H9 (cell line): ENCODE data around the gene CACFD1. TPM values are rescaled to one million over a fixed set of nuclear protein-coding genes. Genes with fewer than 3 reads are reported as not detected.

ENCODE experiments used
- DNase-seq: peaks from one replicate; pipeline ENCODE4 v3.0.0-alpha.2; 2017
- H2AFZ ChIP-seq: one replicate; pipeline ENCODE4 v1.6.1; 2013; ENCODE audit warnings: mild to moderate bottlenecking, low read length, control low read depth, moderate library complexity
- H2AK5ac ChIP-seq: 2 replicates; pipeline ENCODE4 v1.6.1; 2013; ENCODE audit warnings: low read length, control low read depth, mixed read lengths; ENCODE audit not compliant: insufficient read length
- H2BK120ac ChIP-seq: one replicate; pipeline ENCODE4 v1.6.1; 2013; ENCODE audit warnings: low read depth, mild to moderate bottlenecking, low read length, control low read depth, inconsistent platforms; ENCODE audit not compliant: poor library complexity, severe bottlenecking
- H2BK12ac ChIP-seq: 2 replicates; pipeline ENCODE4 v1.6.1; 2013; ENCODE audit warnings: low read length, control low read depth, mixed read lengths, low read depth; ENCODE audit not compliant: insufficient read length
- H2BK15ac ChIP-seq: 2 replicates; pipeline ENCODE4 v1.6.1; 2013; ENCODE audit warnings: low read depth, low read length, control low read depth
- H2BK20ac ChIP-seq: one replicate; pipeline ENCODE4 v1.6.1; 2013; ENCODE audit warnings: low read depth, mild to moderate bottlenecking, low read length, control low read depth, inconsistent platforms; ENCODE audit not compliant: poor library complexity, severe bottlenecking
- H2BK5ac ChIP-seq: 2 replicates; pipeline ENCODE4 v1.6.1; 2013; ENCODE audit warnings: low read length, control low read depth, mixed read lengths; ENCODE audit not compliant: insufficient read length
- H3K14ac ChIP-seq: 2 replicates; pipeline ENCODE4 v1.6.1; 2013; ENCODE audit warnings: low read length, control low read depth; ENCODE audit not compliant: insufficient read depth
- H3K18ac ChIP-seq: 2 replicates; pipeline ENCODE4 v1.6.1; 2013; ENCODE audit warnings: low read depth, mild to moderate bottlenecking, mixed read lengths, low read length, control low read depth; ENCODE audit not compliant: insufficient read length
- H3K23ac ChIP-seq: 2 replicates; pipeline ENCODE4 v1.6.1; 2013; ENCODE audit warnings: low read length, control low read depth, mixed read lengths, low read depth; ENCODE audit not compliant: insufficient read length
- H3K23me2 ChIP-seq: 2 replicates; pipeline ENCODE4 v1.6.1; 2013; ENCODE audit warnings: low read depth, mild to moderate bottlenecking, mixed read lengths, low read length, control low read depth; ENCODE audit not compliant: insufficient read length, poor library complexity, severe bottlenecking
- H3K27ac ChIP-seq: 2 replicates; pipeline ENCODE4 v1.5.1; 2013; ENCODE audit warnings: low read length, control low read depth, mixed read lengths, low read depth; ENCODE audit not compliant: insufficient read length
- H3K27me3 ChIP-seq: 2 replicates; pipeline ENCODE4 v1.6.1; 2013; ENCODE audit warnings: low read length, control low read depth, inconsistent platforms; ENCODE audit not compliant: insufficient read depth
- H3K4ac ChIP-seq: 2 replicates; pipeline ENCODE4 v1.6.1; 2013; ENCODE audit warnings: low read depth, mild to moderate bottlenecking, control low read depth, inconsistent platforms, low read length, moderate library complexity
- H3K4me1 ChIP-seq: 2 replicates; pipeline ENCODE4 v1.6.1; 2013; ENCODE audit warnings: low read length, control low read depth, inconsistent platforms; ENCODE audit not compliant: insufficient read depth
- H3K4me2 ChIP-seq: 2 replicates; pipeline ENCODE4 v1.6.1; 2013; ENCODE audit warnings: low read length, control low read depth, mixed read lengths; ENCODE audit not compliant: insufficient read length, insufficient read depth
- H3K56ac ChIP-seq: 2 replicates; pipeline ENCODE4 v1.6.1; 2013; ENCODE audit warnings: low read depth, mild to moderate bottlenecking, mixed read lengths, low read length, control low read depth; ENCODE audit not compliant: insufficient read length
- H3K79me1 ChIP-seq: 2 replicates; pipeline ENCODE4 v1.6.1; 2013; ENCODE audit warnings: low read depth, mild to moderate bottlenecking, moderate library complexity, low read length, control low read depth, inconsistent platforms; ENCODE audit not compliant: insufficient read depth, poor library complexity, severe bottlenecking
- H3K79me2 ChIP-seq: 2 replicates; pipeline ENCODE4 v1.6.1; 2013; ENCODE audit warnings: low read length, control low read depth, inconsistent platforms; ENCODE audit not compliant: insufficient read depth
- H3K9ac ChIP-seq: 2 replicates; pipeline ENCODE4 v1.6.1; 2013; ENCODE audit warnings: low read length, control low read depth, mixed read lengths; ENCODE audit not compliant: insufficient read length; ENCODE audit errors: extremely low read depth
- H3K9me3 ChIP-seq: one replicate; pipeline ENCODE4 v1.6.1; 2013; ENCODE audit warnings: low read depth, low read length, inconsistent platforms; ENCODE audit not compliant: control insufficient read depth
- H3T11ph ChIP-seq: one replicate; pipeline ENCODE4 v1.6.1; 2013; ENCODE audit warnings: mild to moderate bottlenecking, low read length, control low read depth, inconsistent platforms
- H4K20me1 ChIP-seq: one replicate; pipeline ENCODE4 v1.6.1; 2013; ENCODE audit not compliant: control insufficient read depth, insufficient read length, insufficient read depth
- H4K5ac ChIP-seq: 2 replicates; pipeline ENCODE4 v1.6.1; 2013; ENCODE audit warnings: low read depth, mild to moderate bottlenecking, mixed read lengths, low read length, control low read depth; ENCODE audit not compliant: insufficient read length
- H4K8ac ChIP-seq: replicated peaks from 2 replicates; pipeline ENCODE4 v1.6.1; 2013; ENCODE audit warnings: low read length, control low read depth, mixed read lengths, low read depth; ENCODE audit not compliant: insufficient read length
- H4K91ac ChIP-seq: 2 replicates; pipeline ENCODE4 v1.6.1; 2013; ENCODE audit warnings: low read depth, mild to moderate bottlenecking, moderate library complexity, mixed read lengths, low read length, control low read depth; ENCODE audit not compliant: insufficient read length
- H3K27ac Mint-ChIP-seq, 3 experiments: 2 replicates in 2 of 3; 3 replicates in 1 of 3; pipeline ENCODE4 v1.8.0; 2020 to 2021; ENCODE audit warnings: mixed read lengths in 3 of 3, mild to moderate bottlenecking in 1 of 3, moderate library complexity in 1 of 3
- H3K27me3 Mint-ChIP-seq: 2 replicates; pipeline ENCODE4 v1.8.0; 2021; ENCODE audit warnings: low read depth, mild to moderate bottlenecking, moderate library complexity, mixed read lengths
- H3K36me3 Mint-ChIP-seq, 3 experiments: 2 replicates in 2 of 3; 3 replicates in 1 of 3; pipeline ENCODE4 v1.8.0; 2020 to 2021; ENCODE audit warnings: low read depth in 3 of 3, mixed read lengths in 3 of 3; ENCODE audit not compliant: insufficient read depth in 1 of 3
- H3K4me1 Mint-ChIP-seq, 2 experiments: 2 replicates each; pipeline ENCODE4 v1.8.0; 2020; ENCODE audit warnings: mixed read lengths in 2 of 2
- H3K4me3 Mint-ChIP-seq, 2 experiments: 2 replicates in 1 of 2; 3 replicates in 1 of 2; pipeline ENCODE4 v1.8.0; 2020 to 2021; ENCODE audit warnings: mild to moderate bottlenecking in 2 of 2, mixed read lengths in 2 of 2, moderate library complexity in 1 of 2
- H3K9me3 Mint-ChIP-seq, 2 experiments: 2 replicates in 1 of 2; 3 replicates in 1 of 2; pipeline ENCODE4 v1.8.0; 2020; ENCODE audit warnings: mild to moderate bottlenecking in 2 of 2, mixed read lengths in 2 of 2, moderate library complexity in 1 of 2
- CTCF ChIP-seq: fragments of 200-600 bp; sonication (generic); conservative IDR thresholded peaks from 3 replicates; pipeline ENCODE4 v1.8.0; 2021; ENCODE audit warnings: antibody characterized with exemption, mild to moderate bottlenecking
- WGBS: extraction: QIAGEN DNeasy Blood & Tissue Kit; methylation state at CpG from one replicate; pipeline ENCODE4 v1.1.7; 2013; ENCODE audit warnings: missing lambda C conversion rate, low lambda C conversion rate, mixed read lengths; ENCODE audit not compliant: insufficient read length; ENCODE audit errors: extremely low coverage; 5-methylcytosine and 5-hydroxymethylcytosine counted together
- total RNA-seq: library from RNA; stranded (reverse); gene quantifications from 2 replicates; pipeline ENCODE4 v1.2.1, GENCODE V29; 2021

The CACFD1 gene
- total RNA-seq, 1 experiment from 2014 or later: 20.0 TPM

- peaks cover 7% of the 10 kb centered on the region for H3K27me3 Mint-ChIP-seq
- no peak overlapping the region for H3K14ac ChIP-seq
- no peaks in the 10 kb centered on the region for H4K20me1 ChIP-seq
- H3K23ac ChIP-seq: no peak overlapping the region
- no peak overlapping the region for H3K4ac ChIP-seq
- no peak overlapping the region for H2BK12ac ChIP-seq
- H4K91ac ChIP-seq: no peak overlapping the region
- H3K23me2 ChIP-seq: no peaks in the 10 kb centered on the region
- no peak overlapping the region for H2BK15ac ChIP-seq
- H2BK120ac ChIP-seq: no peak overlapping the region
- H4K5ac ChIP-seq: no peak overlapping the region
- H3K9me3 ChIP-seq: no peaks in the 10 kb centered on the region
- no peak for DNase-seq
- peaks cover 0 to 6% of the 10 kb centered on the region in 2 experiments; a peak in 1 of 4 replicates for H3K4me1 Mint-ChIP-seq
- WGBS: no CpG with 5 or more reads among the region's 9 CpGs
- H3K36me3 Mint-ChIP-seq: no peaks in the 10 kb centered on the region
- no peak overlapping the region for H3K18ac ChIP-seq
- no peaks in the 10 kb centered on the region for H3K9me3 Mint-ChIP-seq
- no peak overlapping the region for H4K8ac ChIP-seq
- TF ChIP-seq CTCF: no peak
- H3K4me1 ChIP-seq: no peaks in the 10 kb centered on the region
- no peak overlapping the region for H3K27ac ChIP-seq
- no peak overlapping the region for H3K4me3 Mint-ChIP-seq
- H3K27ac Mint-ChIP-seq: no peak overlapping the region
- no peaks in the 10 kb centered on the region for H3K79me1 ChIP-seq
- no peaks in the 10 kb centered on the region for H3K79me2 ChIP-seq
- no peak overlapping the region for H2BK5ac ChIP-seq
- no peak overlapping the region for H2AK5ac ChIP-seq
- H2AFZ ChIP-seq: no peak overlapping the region
- no peak overlapping the region for H3K4me2 ChIP-seq
- no peaks in the 10 kb centered on the region for H3K27me3 ChIP-seq
- H3T11ph ChIP-seq: no peak overlapping the region
- no peak overlapping the region for H2BK20ac ChIP-seq
- H3K56ac ChIP-seq: no peak overlapping the region
- no peak overlapping the region for H3K9ac ChIP-seq
Observed at GRCh38 chr9:133516961-133517350, 57.2 kb downstream of the CACFD1 start.
